Ovary (tissue), 3 donors: ENCODE results near the gene CACNA1A.
"Not testable (repeated sequence)": the region's sequence is repeated elsewhere in the genome, so short reads cannot be mapped to it uniquely, and the experiment has no call there.

Experiments
- EP300 ChIP-seq: sonication (generic); formaldehyde crosslinking; IDR thresholded peaks from one replicate; pipeline ENCODE4 v1.6.1; 2017; ENCODE audit warnings: antibody characterized with exemption
- POLR2A ChIP-seq: fragments of 450-650 bp; IDR thresholded peaks from one replicate; pipeline ENCODE4 v1.6.1; 2017; ENCODE audit warnings: antibody characterized with exemption, mild to moderate bottlenecking, moderate library complexity
- TF ChIP-seq, protein P1 (sequence below), 3 donors: fragments of 450-650 bp in 2 of 3; fragments of 200-600 bp in 1 of 3; IDR thresholded peaks; one replicate each; pipeline versions ENCODE4 v1.5.1 to v1.8.0; 2016 to 2022; ENCODE audit warnings: antibody characterized with exemption in 3 of 3, mild to moderate bottlenecking in 1 of 3
- donor health status: DM: no; HTN: no; CAD: no.

DNA sequence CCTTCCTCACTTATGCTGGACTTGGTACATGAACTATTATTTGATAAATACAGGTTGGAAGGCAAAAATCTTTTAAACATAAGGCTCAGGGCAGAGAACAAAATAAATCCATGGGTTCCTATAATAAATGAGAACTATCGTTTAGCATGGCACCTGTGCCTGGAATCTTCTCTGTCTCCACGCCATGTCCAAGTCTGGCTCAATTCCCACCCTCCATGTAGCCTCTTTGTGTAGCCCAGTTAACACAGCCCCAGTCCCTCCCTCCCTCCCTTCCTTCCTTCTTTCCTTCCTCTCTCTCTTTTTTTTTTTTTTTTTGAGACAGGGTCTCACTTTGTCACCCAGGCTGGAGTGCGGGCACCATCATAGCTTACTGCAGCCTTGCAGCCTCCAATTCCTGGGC, 144.6 kb downstream of the CACNA1A start:
- TF ChIP-seq, protein P1, sequence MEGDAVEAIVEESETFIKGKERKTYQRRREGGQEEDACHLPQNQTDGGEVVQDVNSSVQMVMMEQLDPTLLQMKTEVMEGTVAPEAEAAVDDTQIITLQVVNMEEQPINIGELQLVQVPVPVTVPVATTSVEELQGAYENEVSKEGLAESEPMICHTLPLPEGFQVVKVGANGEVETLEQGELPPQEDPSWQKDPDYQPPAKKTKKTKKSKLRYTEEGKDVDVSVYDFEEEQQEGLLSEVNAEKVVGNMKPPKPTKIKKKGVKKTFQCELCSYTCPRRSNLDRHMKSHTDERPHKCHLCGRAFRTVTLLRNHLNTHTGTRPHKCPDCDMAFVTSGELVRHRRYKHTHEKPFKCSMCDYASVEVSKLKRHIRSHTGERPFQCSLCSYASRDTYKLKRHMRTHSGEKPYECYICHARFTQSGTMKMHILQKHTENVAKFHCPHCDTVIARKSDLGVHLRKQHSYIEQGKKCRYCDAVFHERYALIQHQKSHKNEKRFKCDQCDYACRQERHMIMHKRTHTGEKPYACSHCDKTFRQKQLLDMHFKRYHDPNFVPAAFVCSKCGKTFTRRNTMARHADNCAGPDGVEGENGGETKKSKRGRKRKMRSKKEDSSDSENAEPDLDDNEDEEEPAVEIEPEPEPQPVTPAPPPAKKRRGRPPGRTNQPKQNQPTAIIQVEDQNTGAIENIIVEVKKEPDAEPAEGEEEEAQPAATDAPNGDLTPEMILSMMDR (IDR thresholded peaks at IDR 0.05): not testable (repeated sequence)
- not testable (repeated sequence) for TF ChIP-seq EP300, POLR2A
